NCI-H82 treated with DMSO at 0.1 percent for 48 hours (cell line): ENCODE data around the gene HES1.
"Not testable (repeated sequence)": the region's sequence is repeated elsewhere in the genome, so short reads cannot be mapped to it uniquely, and the experiment has no call there.

ENCODE experiments used
- DNase-seq: peaks from one replicate; lab custom pipeline; 2025; ENCODE audit not compliant: unreplicated experiment; lab: John Stamatoyannopoulos, UW

The HES1 gene

GRCh38 chr3:194125442-194125841 is 10.5 kb upstream of the HES1 start:
- no peak for DNase-seq

DNA sequence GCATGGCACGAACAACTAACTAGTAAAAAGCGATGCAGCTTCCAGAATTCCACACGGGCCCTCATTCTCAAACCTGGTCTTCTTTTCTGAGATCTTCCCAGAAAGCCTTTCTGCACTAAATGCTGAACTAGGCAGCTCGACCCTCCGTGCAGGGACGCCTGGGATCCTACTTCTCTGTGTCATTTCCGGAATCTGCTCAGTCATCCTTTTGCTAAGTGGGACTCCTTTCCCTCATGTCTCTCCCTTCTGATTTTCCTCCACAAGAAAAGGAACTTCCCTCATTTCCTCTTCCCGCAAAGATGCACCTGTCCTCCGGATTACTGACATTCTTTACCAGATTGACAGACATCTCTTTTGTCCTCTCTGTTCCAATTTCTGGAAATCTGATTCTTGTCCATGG is 9.2 kb upstream of the HES1 start:
- DNase-seq, result no peak

DNA sequence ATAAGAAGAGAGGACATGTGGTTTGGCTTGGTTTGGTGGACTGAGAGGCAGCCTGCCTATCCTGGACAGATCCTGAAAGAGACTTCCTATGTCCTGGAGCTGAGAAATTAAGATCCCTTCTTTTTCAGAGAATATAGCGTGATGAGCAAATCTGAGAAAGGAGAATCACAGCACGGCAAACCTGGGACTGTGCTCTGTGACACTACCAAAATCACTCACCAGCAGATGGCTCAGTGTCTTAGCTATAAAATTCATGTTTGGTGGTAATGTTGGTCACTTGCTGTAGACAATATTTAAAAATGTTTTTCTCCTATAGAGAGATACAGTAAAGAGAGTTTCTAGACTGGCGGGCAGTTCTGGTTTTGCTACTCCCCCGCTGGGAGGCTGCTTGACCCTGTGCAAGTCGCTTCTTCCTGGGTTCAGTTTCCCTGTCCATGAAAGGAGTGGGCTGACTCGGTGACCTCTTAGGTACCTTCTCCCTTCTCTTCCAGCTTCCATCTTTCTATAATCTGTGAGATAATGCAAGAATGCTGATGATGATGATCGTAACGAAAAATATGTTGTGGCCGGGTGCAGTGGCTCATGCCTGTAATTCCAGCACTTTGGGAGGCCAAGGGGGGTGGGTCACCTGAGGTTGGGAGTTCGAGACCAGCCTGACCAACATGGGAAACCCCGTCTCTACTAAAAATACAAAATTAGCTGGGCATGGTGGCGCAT is 7.6 kb upstream of the HES1 start:
- no peak for DNase-seq

DNA sequence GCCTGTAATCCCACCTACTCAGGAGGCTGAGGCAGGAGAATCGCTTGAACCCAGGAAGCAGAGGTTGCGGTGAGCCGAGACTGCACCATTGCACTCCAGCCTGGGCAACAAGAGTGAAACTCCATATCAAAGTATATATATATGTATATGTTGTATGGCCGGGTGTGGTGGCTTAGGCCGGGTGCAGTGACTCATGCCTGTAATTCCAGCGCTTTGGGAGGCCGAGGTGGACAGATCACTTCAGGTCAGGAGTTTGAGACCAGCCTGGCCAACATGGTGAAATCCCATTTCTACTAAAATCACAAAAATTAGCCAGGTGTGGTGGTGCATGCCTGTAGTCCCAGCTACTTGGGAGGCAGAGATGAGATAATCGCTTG is 7.0 kb upstream of the HES1 start:
- DNase-seq, result not testable (repeated sequence)

DNA sequence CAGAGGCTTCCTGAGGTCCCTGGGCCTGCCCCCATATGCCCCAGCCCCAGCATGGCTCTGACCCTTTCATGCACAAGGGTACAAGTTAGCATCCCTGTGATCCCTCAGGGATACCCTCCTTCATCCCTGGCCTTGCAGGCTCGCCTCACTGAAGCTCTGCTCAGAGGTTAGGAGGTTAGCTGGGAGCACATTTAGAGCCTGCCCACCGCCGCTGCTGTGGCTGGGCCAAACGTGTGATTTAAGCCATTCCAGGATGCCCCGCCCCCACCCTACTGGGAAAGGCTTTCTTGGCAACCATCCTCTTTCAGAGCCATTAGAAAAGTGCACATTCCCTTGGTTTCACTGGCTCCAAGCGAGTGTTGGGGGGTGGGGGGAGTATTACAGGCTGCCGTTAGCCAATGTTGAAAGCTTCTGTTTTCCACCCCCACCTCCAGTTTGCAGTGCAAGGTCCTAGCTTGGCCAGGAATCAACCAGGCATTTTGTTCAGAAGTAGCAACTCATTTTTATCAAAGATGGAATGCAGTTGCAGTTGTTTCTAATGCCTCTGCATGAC is 6.3 kb upstream of the HES1 start:
- DNase-seq, result no peak

GRCh38 chr3:194130188-194130587 is 5.8 kb upstream of the HES1 start:
- no peak for DNase-seq

GRCh38 chr3:194130807-194131589 is 5.0 kb upstream of the HES1 start:
- DNase-seq, result no peak

DNA sequence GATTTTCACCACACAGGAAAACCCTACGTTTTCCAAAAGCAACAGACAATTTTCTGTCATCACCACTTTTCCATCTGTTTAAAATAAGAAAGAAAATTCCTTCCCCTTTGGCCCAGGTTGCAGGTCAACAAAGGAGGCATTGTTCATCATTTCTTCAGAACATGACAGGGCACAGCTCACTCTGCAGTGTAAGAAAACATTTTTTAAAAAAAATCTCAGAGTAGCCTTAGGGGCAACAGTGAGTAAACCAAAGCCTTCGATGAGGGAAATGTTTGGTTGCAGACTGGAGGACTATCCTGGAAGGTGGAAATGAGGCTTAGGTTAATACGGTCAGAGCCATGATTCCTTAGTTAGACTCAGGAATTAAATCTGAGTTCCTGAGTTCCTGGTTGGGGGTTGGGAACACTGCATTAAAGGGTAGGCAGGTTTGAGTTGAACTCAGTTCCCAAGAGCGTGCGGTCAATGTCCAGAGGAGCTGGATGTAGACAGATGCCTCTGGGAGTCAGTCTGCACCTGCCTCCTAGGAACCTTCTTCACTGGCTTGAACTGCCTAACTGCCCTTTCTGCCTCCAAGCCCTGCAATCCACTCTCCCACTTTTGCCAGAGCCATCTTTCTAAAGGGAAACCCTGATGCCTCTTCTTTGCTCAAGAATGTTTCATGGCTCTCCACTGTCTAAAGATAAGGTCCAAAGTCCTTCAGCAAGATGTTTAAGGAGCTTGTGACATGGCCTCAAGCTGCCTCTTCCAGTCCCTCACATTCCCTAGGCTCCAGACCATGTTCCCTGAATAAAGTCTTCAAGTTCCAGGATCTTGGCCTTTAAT is 3.3 kb upstream of the HES1 start:
- DNase-seq, result no peak

GRCh38 chr3:194133661-194134230 is 2.2 kb upstream of the HES1 start:
- DNase-seq, result no peak

GRCh38 chr3:194134231-194134756 is 1.7 kb upstream of the HES1 start:
- DNase-seq, result no peak

GRCh38 chr3:194134757-194135515 is 1.0 kb upstream of the HES1 start:
- peak; percentile 92 for DNase-seq

GRCh38 chr3:194135516-194135805 is 487 bp upstream of the HES1 start:
- DNase-seq, result no peak

GRCh38 chr3:194136519-194137007 is 615 bp downstream of the HES1 start:
- no peak for DNase-seq

DNA sequence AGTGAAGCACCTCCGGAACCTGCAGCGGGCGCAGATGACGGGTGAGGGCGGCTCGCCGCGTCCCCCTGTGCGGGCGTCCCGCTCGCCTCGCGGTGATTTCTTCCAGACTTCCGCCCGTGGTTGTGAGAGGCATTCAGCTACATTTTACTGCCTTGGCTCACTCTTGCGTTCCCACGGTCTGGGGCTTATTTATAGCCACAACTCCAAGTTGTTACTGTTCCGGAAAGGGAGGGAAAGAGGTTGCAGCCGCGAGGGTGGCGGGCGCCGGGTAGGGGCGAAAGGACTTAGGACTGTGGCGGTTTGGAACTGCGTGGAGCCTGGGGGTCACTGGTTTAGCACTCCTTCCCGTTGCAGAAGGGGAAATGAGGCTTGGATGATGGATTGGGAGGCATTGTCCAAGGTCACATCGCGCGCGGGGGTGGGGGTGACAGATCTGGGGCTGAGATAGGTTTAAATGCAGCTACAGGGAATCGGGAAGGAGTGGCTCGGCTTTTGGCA is 1.1 kb downstream of the HES1 start:
- no peak for DNase-seq

DNA sequence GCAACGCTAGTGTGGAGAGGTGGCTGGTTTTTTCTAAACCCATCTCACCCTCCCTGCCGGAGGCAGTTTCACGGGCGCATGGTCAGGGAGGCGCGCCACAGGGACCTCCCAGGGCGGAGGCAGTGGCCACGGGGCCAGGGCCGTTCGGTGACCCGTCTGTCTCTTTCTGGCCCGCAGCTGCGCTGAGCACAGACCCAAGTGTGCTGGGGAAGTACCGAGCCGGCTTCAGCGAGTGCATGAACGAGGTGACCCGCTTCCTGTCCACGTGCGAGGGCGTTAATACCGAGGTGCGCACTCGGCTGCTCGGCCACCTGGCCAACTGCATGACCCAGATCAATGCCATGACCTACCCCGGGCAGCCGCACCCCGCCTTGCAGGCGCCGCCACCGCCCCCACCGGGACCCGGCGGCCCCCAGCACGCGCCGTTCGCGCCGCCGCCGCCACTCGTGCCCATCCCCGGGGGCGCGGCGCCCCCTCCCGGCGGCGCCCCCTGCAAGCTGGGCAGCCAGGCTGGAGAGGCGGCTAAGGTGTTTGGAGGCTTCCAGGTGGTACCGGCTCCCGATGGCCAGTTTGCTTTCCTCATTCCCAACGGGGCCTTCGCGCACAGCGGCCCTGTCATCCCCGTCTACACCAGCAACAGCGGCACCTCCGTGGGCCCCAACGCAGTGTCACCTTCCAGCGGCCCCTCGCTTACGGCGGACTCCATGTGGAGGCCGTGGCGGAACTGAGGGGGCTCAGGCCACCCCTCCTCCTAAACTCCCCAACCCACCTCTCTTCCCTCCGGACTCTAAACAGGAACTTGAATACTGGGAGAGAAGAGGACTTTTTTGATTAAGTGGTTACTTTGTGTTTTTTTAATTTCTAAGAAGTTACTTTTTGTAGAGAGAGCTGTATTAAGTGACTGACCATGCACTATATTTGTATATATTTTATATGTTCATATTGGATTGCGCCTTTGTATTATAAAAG is 1.8 kb downstream of the HES1 start:
- no peak for DNase-seq

DNA sequence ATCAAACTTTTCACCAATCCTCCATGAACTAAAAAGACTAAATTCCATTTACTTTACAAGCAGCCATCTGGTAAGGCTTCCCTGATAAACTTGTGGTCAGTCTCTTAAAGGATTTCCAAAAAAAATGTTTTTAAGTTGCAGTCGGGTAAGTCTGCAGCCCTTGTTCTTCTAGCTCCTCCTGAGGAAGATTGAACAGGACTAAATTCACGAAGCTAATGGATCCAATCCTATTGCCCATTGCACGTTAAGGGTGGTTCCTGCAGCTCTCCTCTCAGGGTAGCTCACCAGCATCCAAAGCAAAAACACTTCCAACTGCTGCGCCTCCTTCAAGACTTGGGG is 2.8 kb downstream of the HES1 start:
- no peak for DNase-seq

- DNase-seq, result no peak
Observed at GRCh38 chr3:194139071-194139813, 3.3 kb downstream of the HES1 start.

- no peak for DNase-seq
Observed at GRCh38 chr3:194139814-194140391, 4.0 kb downstream of the HES1 start.
